H9 (cell line): ENCODE measurements around the gene PRPF19. TPM values are rescaled to one million over a fixed set of nuclear protein-coding genes. Genes with fewer than 3 reads are reported as not detected.

Experiments
- DNase-seq: peaks from one replicate; pipeline ENCODE4 v3.0.0-alpha.2; 2017
- H2AFZ ChIP-seq: one replicate; pipeline ENCODE4 v1.6.1; 2013; ENCODE audit warnings: mild to moderate bottlenecking, low read length, control low read depth, moderate library complexity
- H2AK5ac ChIP-seq: 2 replicates; pipeline ENCODE4 v1.6.1; 2013; ENCODE audit warnings: low read length, control low read depth, mixed read lengths; ENCODE audit not compliant: insufficient read length
- H2BK120ac ChIP-seq: one replicate; pipeline ENCODE4 v1.6.1; 2013; ENCODE audit warnings: low read depth, mild to moderate bottlenecking, low read length, control low read depth, inconsistent platforms; ENCODE audit not compliant: poor library complexity, severe bottlenecking
- H2BK12ac ChIP-seq: 2 replicates; pipeline ENCODE4 v1.6.1; 2013; ENCODE audit warnings: low read length, control low read depth, mixed read lengths, low read depth; ENCODE audit not compliant: insufficient read length
- H2BK15ac ChIP-seq: 2 replicates; pipeline ENCODE4 v1.6.1; 2013; ENCODE audit warnings: low read depth, low read length, control low read depth
- H2BK20ac ChIP-seq: one replicate; pipeline ENCODE4 v1.6.1; 2013; ENCODE audit warnings: low read depth, mild to moderate bottlenecking, low read length, control low read depth, inconsistent platforms; ENCODE audit not compliant: poor library complexity, severe bottlenecking
- H2BK5ac ChIP-seq: 2 replicates; pipeline ENCODE4 v1.6.1; 2013; ENCODE audit warnings: low read length, control low read depth, mixed read lengths; ENCODE audit not compliant: insufficient read length
- H3K14ac ChIP-seq: 2 replicates; pipeline ENCODE4 v1.6.1; 2013; ENCODE audit warnings: low read length, control low read depth; ENCODE audit not compliant: insufficient read depth
- H3K18ac ChIP-seq: 2 replicates; pipeline ENCODE4 v1.6.1; 2013; ENCODE audit warnings: low read depth, mild to moderate bottlenecking, mixed read lengths, low read length, control low read depth; ENCODE audit not compliant: insufficient read length
- H3K23ac ChIP-seq: 2 replicates; pipeline ENCODE4 v1.6.1; 2013; ENCODE audit warnings: low read length, control low read depth, mixed read lengths, low read depth; ENCODE audit not compliant: insufficient read length
- H3K23me2 ChIP-seq: 2 replicates; pipeline ENCODE4 v1.6.1; 2013; ENCODE audit warnings: low read depth, mild to moderate bottlenecking, mixed read lengths, low read length, control low read depth; ENCODE audit not compliant: insufficient read length, poor library complexity, severe bottlenecking
- H3K27ac ChIP-seq: 2 replicates; pipeline ENCODE4 v1.5.1; 2013; ENCODE audit warnings: low read length, control low read depth, mixed read lengths, low read depth; ENCODE audit not compliant: insufficient read length
- H3K27me3 ChIP-seq: 2 replicates; pipeline ENCODE4 v1.6.1; 2013; ENCODE audit warnings: low read length, control low read depth, inconsistent platforms; ENCODE audit not compliant: insufficient read depth
- H3K4ac ChIP-seq: 2 replicates; pipeline ENCODE4 v1.6.1; 2013; ENCODE audit warnings: low read depth, mild to moderate bottlenecking, control low read depth, inconsistent platforms, low read length, moderate library complexity
- H3K4me1 ChIP-seq: 2 replicates; pipeline ENCODE4 v1.6.1; 2013; ENCODE audit warnings: low read length, control low read depth, inconsistent platforms; ENCODE audit not compliant: insufficient read depth
- H3K4me2 ChIP-seq: 2 replicates; pipeline ENCODE4 v1.6.1; 2013; ENCODE audit warnings: low read length, control low read depth, mixed read lengths; ENCODE audit not compliant: insufficient read length, insufficient read depth
- H3K56ac ChIP-seq: 2 replicates; pipeline ENCODE4 v1.6.1; 2013; ENCODE audit warnings: low read depth, mild to moderate bottlenecking, mixed read lengths, low read length, control low read depth; ENCODE audit not compliant: insufficient read length
- H3K79me1 ChIP-seq: 2 replicates; pipeline ENCODE4 v1.6.1; 2013; ENCODE audit warnings: low read depth, mild to moderate bottlenecking, moderate library complexity, low read length, control low read depth, inconsistent platforms; ENCODE audit not compliant: insufficient read depth, poor library complexity, severe bottlenecking
- H3K79me2 ChIP-seq: 2 replicates; pipeline ENCODE4 v1.6.1; 2013; ENCODE audit warnings: low read length, control low read depth, inconsistent platforms; ENCODE audit not compliant: insufficient read depth
- H3K9ac ChIP-seq: 2 replicates; pipeline ENCODE4 v1.6.1; 2013; ENCODE audit warnings: low read length, control low read depth, mixed read lengths; ENCODE audit not compliant: insufficient read length; ENCODE audit errors: extremely low read depth
- H3K9me3 ChIP-seq: one replicate; pipeline ENCODE4 v1.6.1; 2013; ENCODE audit warnings: low read depth, low read length, inconsistent platforms; ENCODE audit not compliant: control insufficient read depth
- H3T11ph ChIP-seq: one replicate; pipeline ENCODE4 v1.6.1; 2013; ENCODE audit warnings: mild to moderate bottlenecking, low read length, control low read depth, inconsistent platforms
- H4K20me1 ChIP-seq: one replicate; pipeline ENCODE4 v1.6.1; 2013; ENCODE audit not compliant: control insufficient read depth, insufficient read length, insufficient read depth
- H4K5ac ChIP-seq: 2 replicates; pipeline ENCODE4 v1.6.1; 2013; ENCODE audit warnings: low read depth, mild to moderate bottlenecking, mixed read lengths, low read length, control low read depth; ENCODE audit not compliant: insufficient read length
- H4K8ac ChIP-seq: replicated peaks from 2 replicates; pipeline ENCODE4 v1.6.1; 2013; ENCODE audit warnings: low read length, control low read depth, mixed read lengths, low read depth; ENCODE audit not compliant: insufficient read length
- H4K91ac ChIP-seq: 2 replicates; pipeline ENCODE4 v1.6.1; 2013; ENCODE audit warnings: low read depth, mild to moderate bottlenecking, moderate library complexity, mixed read lengths, low read length, control low read depth; ENCODE audit not compliant: insufficient read length
- H3K27ac Mint-ChIP-seq, 3 experiments: 2 replicates in 2 of 3; 3 replicates in 1 of 3; pipeline ENCODE4 v1.8.0; 2020 to 2021; ENCODE audit warnings: mixed read lengths in 3 of 3, mild to moderate bottlenecking in 1 of 3, moderate library complexity in 1 of 3
- H3K27me3 Mint-ChIP-seq: 2 replicates; pipeline ENCODE4 v1.8.0; 2021; ENCODE audit warnings: low read depth, mild to moderate bottlenecking, moderate library complexity, mixed read lengths
- H3K36me3 Mint-ChIP-seq, 3 experiments: 2 replicates in 2 of 3; 3 replicates in 1 of 3; pipeline ENCODE4 v1.8.0; 2020 to 2021; ENCODE audit warnings: low read depth in 3 of 3, mixed read lengths in 3 of 3; ENCODE audit not compliant: insufficient read depth in 1 of 3
- H3K4me1 Mint-ChIP-seq, 2 experiments: 2 replicates each; pipeline ENCODE4 v1.8.0; 2020; ENCODE audit warnings: mixed read lengths in 2 of 2
- H3K4me3 Mint-ChIP-seq, 2 experiments: 2 replicates in 1 of 2; 3 replicates in 1 of 2; pipeline ENCODE4 v1.8.0; 2020 to 2021; ENCODE audit warnings: mild to moderate bottlenecking in 2 of 2, mixed read lengths in 2 of 2, moderate library complexity in 1 of 2
- H3K9me3 Mint-ChIP-seq, 2 experiments: 2 replicates in 1 of 2; 3 replicates in 1 of 2; pipeline ENCODE4 v1.8.0; 2020; ENCODE audit warnings: mild to moderate bottlenecking in 2 of 2, mixed read lengths in 2 of 2, moderate library complexity in 1 of 2
- CTCF ChIP-seq: fragments of 200-600 bp; sonication (generic); conservative IDR thresholded peaks from 3 replicates; pipeline ENCODE4 v1.8.0; 2021; ENCODE audit warnings: antibody characterized with exemption, mild to moderate bottlenecking
- WGBS: extraction: QIAGEN DNeasy Blood & Tissue Kit; methylation state at CpG from one replicate; pipeline ENCODE4 v1.1.7; 2013; ENCODE audit warnings: missing lambda C conversion rate, low lambda C conversion rate, mixed read lengths; ENCODE audit not compliant: insufficient read length; ENCODE audit errors: extremely low coverage; 5-methylcytosine and 5-hydroxymethylcytosine counted together
- total RNA-seq: library from RNA; stranded (reverse); gene quantifications from 2 replicates; pipeline ENCODE4 v1.2.1, GENCODE V29; 2021

The PRPF19 gene
- total RNA-seq, 1 experiment from 2014 or later = 130 TPM

- H3K4me3 Mint-ChIP-seq = no peak overlapping the region
- no peak overlapping the region for H2AK5ac ChIP-seq
- no peak overlapping the region for H2BK20ac ChIP-seq
- DNase-seq = no peak
- WGBS = no CpG with 5 or more reads among the region's 15 CpGs
- no peak overlapping the region for H2BK12ac ChIP-seq
- H3K27me3 ChIP-seq = no peaks in the 10 kb centered on the region; the same call in 1 of the 2 replicates
- H3K79me2 ChIP-seq = no peaks in the 10 kb centered on the region
- H3K9me3 Mint-ChIP-seq = no peaks in the 10 kb centered on the region; a peak in 1 of 5 replicates
- H3K4ac ChIP-seq = no peak overlapping the region
- no peak overlapping the region for H3K14ac ChIP-seq
- no peak overlapping the region for H3K23ac ChIP-seq
- H3K23me2 ChIP-seq = peaks cover 8% of the 10 kb centered on the region
- no peak overlapping the region for H2AFZ ChIP-seq
- H3T11ph ChIP-seq = no peak overlapping the region
- H3K27me3 Mint-ChIP-seq = peaks cover 29% of the 10 kb centered on the region
- no peak overlapping the region for H2BK15ac ChIP-seq
- no peak overlapping the region for H3K27ac Mint-ChIP-seq
- H2BK5ac ChIP-seq = no peak overlapping the region
- no peak overlapping the region for H3K56ac ChIP-seq
- no peak overlapping the region for H2BK120ac ChIP-seq
- H3K4me1 ChIP-seq = no peaks in the 10 kb centered on the region
- H4K91ac ChIP-seq = no peak overlapping the region
- H4K20me1 ChIP-seq = no peaks in the 10 kb centered on the region
- peaks cover 26 to 34% of the 10 kb centered on the region in 2 experiments for H3K4me1 Mint-ChIP-seq
- no peak overlapping the region for H4K5ac ChIP-seq
- no peak overlapping the region for H3K18ac ChIP-seq
- no peak overlapping the region for H3K27ac ChIP-seq
- no peak for TF ChIP-seq CTCF
- H3K9me3 ChIP-seq = no peaks in the 10 kb centered on the region
- no peaks in the 10 kb centered on the region for H3K79me1 ChIP-seq
- peaks cover 0 to 9% (median 2%) of the 10 kb centered on the region in 3 experiments; a peak in 4 of 7 replicates for H3K36me3 Mint-ChIP-seq
- H4K8ac ChIP-seq = no peak overlapping the region
- H3K4me2 ChIP-seq = no peak overlapping the region
- H3K9ac ChIP-seq = no peak overlapping the region
Observed at GRCh38 chr11:60946601-60947264, 40.3 kb upstream of the PRPF19 start.
